CD4-positive, alpha-beta T cell (primary cell): ENCODE data around the gene KICS2. TPM values are rescaled to one million over a fixed set of nuclear protein-coding genes. Genes with fewer than 3 reads are reported as not detected.

Experiments
- ATAC-seq: fragments of 200-7000 bp; cut with Tn5 transposase; one replicate; pipeline ENCODE4 v1.10.0; 2022; ENCODE audit warnings: mild to moderate bottlenecking; ENCODE audit not compliant: poor library complexity
- CTCF ChIA-PET: fragments of 350-600 bp; sonication (Branson Sonifier 250); formaldehyde crosslinking; loops from one replicate; lab custom pipeline; 2021; ENCODE audit warnings: antibody characterized with exemption, inconsistent platforms; lab: Charles Lee
- POLR2A ChIA-PET: fragments of 350-600 bp; sonication (Branson Sonifier 250); formaldehyde crosslinking; loops from one replicate; lab custom pipeline; 2021; ENCODE audit warnings: antibody characterized with exemption, inconsistent platforms; lab: Charles Lee
- DNase-seq, 14 experiments: peaks; one replicate each; pipeline ENCODE4 v3.0.0-alpha.2; 2013 to 2020; ENCODE audit warnings: mixed read lengths in 2 of 14
- H3K27ac ChIP-seq, 2 donors: one replicate each; pipeline versions ENCODE4 v1.5.1 to v1.7.0; 2013; ENCODE audit warnings: low read length in 2 of 2, low read depth in 1 of 2, mild to moderate bottlenecking in 1 of 2
- H3K27me3 ChIP-seq, 2 experiments: 1 replicate in 1 of 2; 2 replicates in 1 of 2; pipeline versions ENCODE4 v1.6.1 to v1.7.0; 2013; ENCODE audit warnings: low read length in 2 of 2, control low read depth in 1 of 2, mild to moderate bottlenecking in 1 of 2, moderate library complexity in 1 of 2; ENCODE audit not compliant: insufficient read depth in 2 of 2, control insufficient read depth in 1 of 2
- H3K36me3 ChIP-seq: one replicate; pipeline ENCODE4 v1.6.1; 2013; ENCODE audit warnings: low read length, control low read depth; ENCODE audit not compliant: insufficient read depth
- H3K4me1 ChIP-seq: one replicate; pipeline ENCODE4 v1.6.1; 2013; ENCODE audit warnings: low read length, control low read depth; ENCODE audit not compliant: insufficient read depth
- H3K4me3 ChIP-seq: one replicate; pipeline ENCODE4 v1.5.1; 2013; ENCODE audit warnings: mild to moderate bottlenecking, low read length, moderate library complexity
- H3K9me3 ChIP-seq, 2 experiments: 1 replicate in 1 of 2; 2 replicates in 1 of 2; pipeline versions ENCODE4 v1.6.1 to v1.7.0; 2013; ENCODE audit warnings: low read length in 2 of 2, mild to moderate bottlenecking in 2 of 2, control low read depth in 1 of 2, moderate library complexity in 1 of 2; ENCODE audit not compliant: control insufficient read depth in 1 of 2, insufficient read depth in 1 of 2
- H3K27ac Mint-ChIP-seq: one replicate; pipeline ENCODE4 v1.8.0; 2020; ENCODE audit warnings: mixed read lengths
- H3K27me3 Mint-ChIP-seq: one replicate; pipeline ENCODE4 v1.8.0; 2021; ENCODE audit warnings: mixed read lengths
- H3K36me3 Mint-ChIP-seq: one replicate; pipeline ENCODE4 v1.8.0; 2021; ENCODE audit warnings: low read depth, mixed read lengths
- H3K4me1 Mint-ChIP-seq: one replicate; pipeline ENCODE4 v1.8.0; 2021; ENCODE audit warnings: low read depth, mixed read lengths
- H3K4me3 Mint-ChIP-seq: one replicate; pipeline ENCODE4 v1.8.0; 2020; ENCODE audit warnings: mild to moderate bottlenecking, mixed read lengths
- H3K9me3 Mint-ChIP-seq: one replicate; pipeline ENCODE4 v1.8.0; 2020; ENCODE audit warnings: mixed read lengths
- CTCF ChIP-seq: fragments of 200-600 bp; IDR thresholded peaks from one replicate; pipeline ENCODE4 v1.8.0; 2022; ENCODE audit warnings: antibody characterized with exemption, mild to moderate bottlenecking
- intact Hi-C, 2 experiments: fragments of 100-400 bp; cut with DNase I in 1 of 2; cut with micrococcal nuclease in 1 of 2; formaldehyde crosslinking; loops; one replicate each; pipeline versions ENCODE4 v1.15.1 to v1.9.0; 2023 to 2025; cut with DNase I, micrococcal nuclease
- polyA plus RNA-seq, 2 donors: library from polyadenylated mRNA; unstranded; fragments of 120-200 nt; gene quantifications; one replicate each; pipeline ENCODE4 v1.2.1, GENCODE V29; 2013
- total RNA-seq, 174 experiments: library from RNA in 2 of 174; stranded (reverse) in 2 of 174; gene quantifications; one replicate each; pipeline ENCODE4 v1.2.3 and lab custom pipeline; 2021 to 2026

Gene KICS2
- total RNA-seq (10 to 100 TPM; 13.6 to 14.0 TPM), total RNA-seq (lab: John Stamatoyannopoulos, UW) (9.1 to 41.3 (median 18.8) reads per million in 172 experiments)
- 11.9 TPM for polyA plus RNA-seq (2013, experiment 1 of 2)
- polyA plus RNA-seq (2013, experiment 2 of 2) = 13.9 TPM

GRCh38 chr12:64222009-64222765 lies at the start of gene KICS2:
TSS of gene KICS2 (minus strand) at chr12:64222296. CDS start at chr12:64222237, 59 bp downstream.
- peaks cover 41% of the 10 kb centered on the region for H3K4me1 Mint-ChIP-seq
- peak; percentile 85 for ATAC-seq
- DNase-seq = peak; percentile 79 to 97 (median 88)
- POLR2A ChIA-PET = interaction anchor here (0.6 to 1.4 kb wide), 13 partner anchors 8 to 1947 kb away, joined by 3 to 15 read pairs (median 5); partner anchors contain the start of genes LEMD3, LLPH, RASSF3 and SRGAP1
- Histone ChIP-seq H3K27ac (peak within 1 kb of the TSS; percentile 84 to 98), H3K36me3 (no peaks in the 10 kb centered on the region), H3K27me3 (no peaks in the 10 kb centered on the region), H3K9me3 (no peaks in the 10 kb centered on the region), H3K4me3 (peak within 1 kb of the TSS; percentile 78), H3K4me1 (peaks cover 13% of the 10 kb centered on the region)
- intact Hi-C loops = loop anchor here (2.0 to 10.0 kb wide), 6 partner anchors 180 to 953 kb away; partner anchors contain the start of gene XPOT (in 2 of the 2)
- H3K9me3 Mint-ChIP-seq = no peaks in the 10 kb centered on the region
- peaks cover 13% of the 10 kb centered on the region for H3K36me3 Mint-ChIP-seq
- peak within 1 kb of the TSS; percentile 95 for H3K27ac Mint-ChIP-seq
- H3K27me3 Mint-ChIP-seq = peaks cover 12% of the 10 kb centered on the region
- peak within 1 kb of the TSS; percentile 97 for H3K4me3 Mint-ChIP-seq
- CTCF ChIA-PET = interaction anchor here (0.6 kb wide), 1 partner anchor 1906 kb away, joined by 3 read pairs; no protein-coding TSS in a partner anchor
- TF ChIP-seq CTCF = no peak

GRCh38 chr12:64270411-64270810 lies 48.3 kb upstream of the KICS2 start:
- POLR2A ChIA-PET = no interaction called here
- H3K9me3 Mint-ChIP-seq = no peaks in the 10 kb centered on the region
- CTCF ChIA-PET = no interaction called here
- DNase-seq (no peak), ATAC-seq (no peak)
- H3K27ac Mint-ChIP-seq = no peak overlapping the region
- no peaks in the 10 kb centered on the region for H3K36me3 ChIP-seq
- H3K4me1 ChIP-seq = no peaks in the 10 kb centered on the region
- no peak overlapping the region for H3K27ac ChIP-seq
- no peaks in the 10 kb centered on the region for H3K9me3 ChIP-seq
- no peaks in the 10 kb centered on the region for H3K36me3 Mint-ChIP-seq
- H3K4me1 Mint-ChIP-seq = no peaks in the 10 kb centered on the region
- no peak for TF ChIP-seq CTCF
- intact Hi-C loops = loop anchor here in 1 of 2 experiments (5.0 kb wide), 1 partner anchor 122 kb away; the partner anchor contains the start of gene C12orf56
- H3K4me3 Mint-ChIP-seq = no peak overlapping the region
- H3K27me3 Mint-ChIP-seq = no peaks in the 10 kb centered on the region
- no peak overlapping the region for H3K4me3 ChIP-seq
- H3K27me3 ChIP-seq = no peaks in the 10 kb centered on the region

- no peak for ATAC-seq
- no peaks in the 10 kb centered on the region for H3K36me3 ChIP-seq
- CTCF ChIA-PET = interaction anchor here (0.7 kb wide), 1 partner anchor 818 kb away, joined by 4 read pairs; no protein-coding TSS in a partner anchor
These were observed 47.1 kb upstream of the KICS2 start for GRCh38 chr12:64269161-64269560.

More at GRCh38 chr12:64269161-64269560, 47.1 kb upstream of the KICS2 start:
- H3K4me1 Mint-ChIP-seq = no peaks in the 10 kb centered on the region
- Histone ChIP-seq H3K27me3 (no peaks in the 10 kb centered on the region), H3K4me1 (no peaks in the 10 kb centered on the region), H3K27ac (no peak overlapping the region), H3K9me3 (no peaks in the 10 kb centered on the region), H3K4me3 (no peak overlapping the region)
- no peak for TF ChIP-seq CTCF
- H3K27ac Mint-ChIP-seq = no peak overlapping the region
- no peaks in the 10 kb centered on the region for H3K27me3 Mint-ChIP-seq
- H3K36me3 Mint-ChIP-seq = no peaks in the 10 kb centered on the region
- POLR2A ChIA-PET = no interaction called here
- H3K4me3 Mint-ChIP-seq = no peak overlapping the region
- no peak for DNase-seq
- intact Hi-C loops = no loop called here
- H3K9me3 Mint-ChIP-seq = no peaks in the 10 kb centered on the region
